AG04449 (cell line): ENCODE measurements around the gene ERICH4.

Source experiments
- CTCF ChIA-PET: fragments of 350-600 bp; formaldehyde crosslinking; extraction: SDS; loops from one replicate; lab custom pipeline; 2021; ENCODE audit warnings: antibody characterized with exemption; lab: Yijun Ruan, JAX
- POLR2A ChIA-PET: fragments of 400-600, 350-600 bp; formaldehyde crosslinking; extraction: SDS; loops from one replicate; lab custom pipeline; 2020; ENCODE audit warnings: antibody characterized with exemption, inconsistent platforms; lab: Yijun Ruan, JAX
- DNase-seq: peaks from one replicate; pipeline ENCODE4 v3.0.0-alpha.2; 2010; ENCODE audit warnings: low read depth, low spot score
- H3K4me3 ChIP-seq: 2 replicates; pipeline ENCODE4 v1.5.1; 2011; ENCODE audit warnings: low read depth, mild to moderate bottlenecking, control low read depth, low read length
- TF ChIP-seq, protein P1 (sequence below): IDR thresholded peaks from one replicate; pipeline ENCODE4 v1.5.1; 2011; ENCODE audit warnings: mild to moderate bottlenecking, moderate library complexity, low read length, control low read depth, inconsistent platforms; ENCODE audit not compliant: insufficient read depth; ENCODE audit errors: missing control alignments

Gene ERICH4

DNA sequence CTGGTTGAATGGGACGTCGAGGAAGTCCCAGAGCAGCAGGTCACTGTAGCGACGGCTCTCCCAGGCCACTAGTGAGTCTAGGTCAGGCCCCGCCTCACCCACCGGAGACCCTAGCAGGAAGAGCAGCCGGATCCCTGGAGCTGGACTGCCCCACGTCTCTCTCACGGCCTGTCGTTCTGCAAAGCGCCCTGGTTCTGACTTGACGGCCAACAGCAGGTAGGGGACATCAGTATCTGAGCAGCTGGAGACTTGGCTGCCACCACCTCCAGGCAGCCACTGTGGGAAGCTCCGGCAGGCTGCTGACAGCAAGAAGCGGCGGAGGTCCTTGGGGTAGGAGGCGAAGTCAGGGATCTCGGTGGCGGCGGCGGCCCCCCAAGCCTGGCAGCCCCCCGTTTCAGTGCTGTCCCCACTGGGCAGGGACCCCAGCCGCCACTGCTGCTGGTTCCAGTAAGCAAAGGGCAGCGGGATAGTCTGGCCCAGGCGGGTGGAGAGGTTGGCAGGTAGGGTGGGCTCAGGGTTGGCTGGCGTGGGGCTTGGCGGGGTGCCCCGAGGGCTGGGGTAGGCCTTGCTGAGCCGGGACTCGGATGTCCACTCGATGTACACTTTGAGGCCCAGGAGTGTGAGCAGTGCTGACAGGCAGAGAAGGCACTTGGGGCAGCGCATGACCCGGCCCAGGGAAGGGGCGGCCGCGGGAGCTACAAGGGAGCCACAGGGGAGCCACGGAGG, 16.7 kb upstream of the ERICH4 start:
- ChIA-PET CTCF (interaction anchor here (0.7 to 0.8 kb wide), 2 partner anchors 14 to 145 kb away, joined by 3 read pairs; no protein-coding TSS in a partner anchor), POLR2A (interaction anchor here (1.1 kb wide), 1 partner anchor 104 kb away, joined by 3 read pairs; no protein-coding TSS in a partner anchor)
- peak overlapping the region; percentile 58 for H3K4me3 ChIP-seq
- DNase-seq, result no peak
- TF ChIP-seq, protein P1, sequence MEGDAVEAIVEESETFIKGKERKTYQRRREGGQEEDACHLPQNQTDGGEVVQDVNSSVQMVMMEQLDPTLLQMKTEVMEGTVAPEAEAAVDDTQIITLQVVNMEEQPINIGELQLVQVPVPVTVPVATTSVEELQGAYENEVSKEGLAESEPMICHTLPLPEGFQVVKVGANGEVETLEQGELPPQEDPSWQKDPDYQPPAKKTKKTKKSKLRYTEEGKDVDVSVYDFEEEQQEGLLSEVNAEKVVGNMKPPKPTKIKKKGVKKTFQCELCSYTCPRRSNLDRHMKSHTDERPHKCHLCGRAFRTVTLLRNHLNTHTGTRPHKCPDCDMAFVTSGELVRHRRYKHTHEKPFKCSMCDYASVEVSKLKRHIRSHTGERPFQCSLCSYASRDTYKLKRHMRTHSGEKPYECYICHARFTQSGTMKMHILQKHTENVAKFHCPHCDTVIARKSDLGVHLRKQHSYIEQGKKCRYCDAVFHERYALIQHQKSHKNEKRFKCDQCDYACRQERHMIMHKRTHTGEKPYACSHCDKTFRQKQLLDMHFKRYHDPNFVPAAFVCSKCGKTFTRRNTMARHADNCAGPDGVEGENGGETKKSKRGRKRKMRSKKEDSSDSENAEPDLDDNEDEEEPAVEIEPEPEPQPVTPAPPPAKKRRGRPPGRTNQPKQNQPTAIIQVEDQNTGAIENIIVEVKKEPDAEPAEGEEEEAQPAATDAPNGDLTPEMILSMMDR, result no peak

DNA sequence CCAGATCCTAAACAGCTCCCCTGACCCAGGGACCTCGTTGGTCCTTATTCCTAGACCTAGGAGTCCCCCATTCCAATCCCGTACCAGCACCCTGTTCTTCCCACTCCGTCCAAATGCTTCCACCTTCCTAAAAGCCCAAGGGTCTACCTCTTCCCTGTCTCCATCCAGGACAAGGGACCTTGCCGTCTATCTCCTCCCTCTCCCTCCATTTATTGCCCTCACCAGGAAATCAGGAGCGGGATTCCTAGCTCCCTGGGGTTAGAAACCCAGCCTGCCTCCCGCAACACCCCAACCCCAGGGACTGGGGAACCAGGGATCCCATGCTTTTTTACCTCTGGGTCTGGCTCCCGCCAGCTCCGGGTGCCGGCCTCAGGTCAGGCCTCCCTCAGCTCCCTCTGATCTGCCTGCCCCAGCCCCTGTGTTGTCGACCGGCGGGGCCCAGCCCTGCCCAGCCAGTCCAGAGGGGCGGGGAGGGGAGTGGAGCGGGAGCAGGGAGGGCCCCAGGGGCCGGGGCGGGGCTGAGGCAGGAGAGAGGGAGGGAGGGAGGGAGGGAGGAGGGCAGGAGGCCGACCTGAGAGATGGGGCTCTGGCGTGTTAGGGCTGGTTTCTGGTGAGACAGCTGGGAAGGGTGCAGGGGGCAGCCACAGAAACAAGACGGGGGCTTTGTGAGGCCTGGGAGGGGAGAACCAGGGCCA, 15.9 kb upstream of the ERICH4 start, which contains the start of gene B3GNT8:
Gene B3GNT8 (minus strand): TSS at position 423 of the 695 bp plus-strand sequence. CDS start 596 bp downstream, outside the sequence.
- POLR2A ChIA-PET, result interaction anchor here (0.6 to 1.1 kb wide), 2 partner anchors 105 to 159 kb away, joined by 3 read pairs; no protein-coding TSS in a partner anchor
- TF ChIP-seq, protein P1, result no peak
- DNase-seq, result no peak
- CTCF ChIA-PET, result interaction anchor here (0.7 to 1.2 kb wide), 2 partner anchors 13 to 105 kb away, joined by 3 read pairs; no protein-coding TSS in a partner anchor
- H3K4me3 ChIP-seq, result peak within 1 kb of the TSS; percentile 58

DNA sequence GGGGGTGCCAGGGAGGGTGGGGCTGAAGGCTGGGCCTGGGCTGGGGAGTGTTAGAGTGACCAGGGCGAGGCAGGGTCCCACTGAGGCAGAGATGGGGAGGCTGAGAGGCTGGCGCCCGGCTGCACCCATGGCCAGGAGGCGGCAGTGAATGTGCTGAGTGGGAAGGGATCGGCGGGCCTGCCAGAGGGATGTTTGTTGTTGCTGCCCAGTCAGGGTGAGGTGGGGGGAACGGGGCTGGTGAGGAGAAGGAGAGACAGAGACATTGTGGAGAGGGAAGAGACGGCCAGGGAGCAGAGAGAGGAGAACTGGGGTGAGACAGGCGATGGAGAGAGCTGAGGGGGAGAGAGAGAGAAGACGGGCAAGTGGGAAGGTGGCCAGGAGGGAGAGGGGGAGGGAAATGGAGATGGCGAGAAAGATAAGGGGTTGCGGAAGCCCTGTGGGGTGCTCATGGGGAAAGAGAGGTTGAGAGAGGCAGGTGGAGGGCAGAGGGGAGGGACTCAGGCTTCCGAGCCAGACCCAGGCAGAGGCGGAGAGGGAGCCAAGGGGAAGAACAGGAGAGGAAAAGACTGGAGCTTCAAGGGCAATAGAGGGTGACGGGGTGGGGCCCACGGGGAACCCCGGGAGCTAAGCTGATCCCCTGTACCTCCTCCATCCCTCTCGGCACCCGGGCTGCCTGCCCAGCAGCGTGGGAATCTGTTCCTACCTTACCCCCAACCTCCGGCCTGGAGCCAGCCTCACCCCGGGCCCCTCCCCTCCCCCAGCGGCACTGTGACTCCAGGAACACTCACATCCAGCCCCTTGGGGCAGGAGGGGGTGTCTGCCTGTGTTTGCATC, 15.1 kb upstream of the ERICH4 start:
- DNase-seq, result no peak
- peak overlapping the region; percentile 58 for H3K4me3 ChIP-seq
- ChIA-PET CTCF (interaction anchor here (0.9 to 2.1 kb wide), 5 partner anchors 10 to 119 kb away, joined by 3 to 13 read pairs (median 4); partner anchors contain the start of gene DMAC2), POLR2A (interaction anchor here (0.6 to 2.0 kb wide), 3 partner anchors 12 to 160 kb away, joined by 3 to 12 read pairs (median 3); partner anchors contain the start of gene DMAC2)
- TF ChIP-seq, protein P1, result no peak

DNA sequence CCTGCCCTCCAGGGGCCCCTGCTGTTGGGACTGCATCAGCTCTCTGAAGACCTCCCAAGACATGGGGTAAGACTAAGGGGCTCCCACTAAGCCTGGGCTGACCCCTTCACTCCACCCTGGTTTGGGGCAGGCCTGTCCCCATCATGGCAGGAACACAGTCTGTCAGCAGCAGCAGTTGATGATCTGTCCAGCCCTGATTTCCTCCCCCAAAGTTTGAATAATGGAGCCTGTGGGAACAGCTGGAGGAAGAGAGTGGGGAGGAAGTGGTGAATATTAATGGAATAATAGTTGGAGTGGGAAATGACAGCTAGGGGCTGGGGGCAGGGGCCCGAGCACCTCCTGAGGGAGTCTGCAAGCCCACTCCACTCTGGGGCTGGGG, 14.5 kb upstream of the ERICH4 start:
- CTCF ChIA-PET, result interaction anchor here (0.9 to 2.1 kb wide), 5 partner anchors 11 to 224 kb away, joined by 3 to 13 read pairs (median 4); partner anchors contain the start of gene DMAC2
- TF ChIP-seq, protein P1, result no peak

DNA sequence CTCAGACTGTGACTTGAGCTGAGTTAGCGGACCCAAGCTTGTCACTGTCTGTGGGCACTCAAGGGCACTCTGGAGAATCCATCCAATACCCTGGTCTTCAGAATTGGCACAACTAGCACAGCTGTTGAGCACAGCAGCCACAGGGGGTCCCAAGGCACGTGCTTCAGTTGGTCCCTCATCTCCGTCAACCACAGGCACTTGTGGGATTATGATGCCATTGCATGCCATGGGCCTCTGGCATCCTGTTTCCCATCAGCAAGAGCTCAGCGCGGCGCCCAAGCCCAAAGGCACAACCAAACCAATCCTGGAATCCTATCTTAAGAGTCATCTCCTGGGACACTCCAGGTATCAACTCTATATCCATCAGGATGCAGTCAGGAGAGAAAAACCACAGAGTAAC, 12.0 kb upstream of the ERICH4 start:
- ChIA-PET CTCF (interaction anchor here (1.4 to 2.1 kb wide), 7 partner anchors 9 to 227 kb away, joined by 3 to 8 read pairs (median 6); partner anchors contain the start of gene DMAC2), POLR2A (interaction anchor here (0.9 to 1.3 kb wide), 2 partner anchors 8 to 9 kb away, joined by 3 to 4 read pairs; no protein-coding TSS in a partner anchor)
- DNase-seq, result no peak
- TF ChIP-seq, protein P1, result no peak
- H3K4me3 ChIP-seq, result no peak overlapping the region

More for the DNA sequence above, 14.5 kb upstream of the ERICH4 start:
- peak overlapping the region; percentile 58; the same call in 1 of the 2 replicates for H3K4me3 ChIP-seq
- DNase-seq, result no peak
- POLR2A ChIA-PET, result interaction anchor here (2.0 kb wide), 1 partner anchor 11 kb away, joined by 12 read pairs; the partner anchor contains the start of gene DMAC2
